Upper lobe of right lung (tissue), 1 donor: ENCODE data around the gene CCNF. TPM values are rescaled to one million over a fixed set of nuclear protein-coding genes. Genes with fewer than 3 reads are reported as not detected.
A peak's percentile ranks its signal among the peaks of the same experiment; 100 is the strongest.
"Not testable (repeated sequence)": the region's sequence is repeated elsewhere in the genome, so short reads cannot be mapped to it uniquely, and the experiment has no call there.

Experiments used
- ATAC-seq: fragments of 200-7000 bp; cut with Tn5 transposase; one replicate; pipeline ENCODE4 v1.9.1; 2020; ENCODE audit warnings: mild to moderate bottlenecking, moderate library complexity
- DNase-seq: peaks from one replicate; pipeline ENCODE4 v3.0.0-alpha.2; 2020
- H3K27ac ChIP-seq: fragments of 200-600 bp; one replicate; pipeline ENCODE4 v1.8.0; 2022
- H3K27me3 ChIP-seq: fragments of 200-600 bp; one replicate; pipeline ENCODE4 v1.8.0; 2022; ENCODE audit warnings: mild to moderate bottlenecking
- H3K36me3 ChIP-seq: fragments of 200-600 bp; one replicate; pipeline ENCODE4 v1.8.0; 2022
- H3K4me1 ChIP-seq: fragments of 200-600 bp; one replicate; pipeline ENCODE4 v1.8.0; 2022
- H3K4me3 ChIP-seq: fragments of 200-600 bp; one replicate; pipeline ENCODE4 v1.8.0; 2022; ENCODE audit warnings: mild to moderate bottlenecking
- H3K9me3 ChIP-seq: fragments of 200-600 bp; one replicate; pipeline ENCODE4 v1.8.0; 2022
- intact Hi-C: fragments of 100-400 bp; cut with DNase I; formaldehyde crosslinking; loops from one replicate; pipeline ENCODE4 v1.11.0; 2022
- total RNA-seq: library from RNA; stranded (reverse); fragmentation: NEBNext Ultra II Directional; extraction: Animal tissue kit (Norgen Biotek cat#: 25700); gene quantifications from one replicate; pipeline ENCODE4 v1.2.1, GENCODE V29; 2021
- TF ChIP-seq, protein P1 (sequence below): fragments of 200-600 bp; IDR thresholded peaks from one replicate; pipeline ENCODE4 v1.8.0; 2022; ENCODE audit warnings: antibody characterized with exemption
- donor health status: DM: no; HTN: yes; CAD: no; lungs with severe emphysema.

The CCNF gene
- total RNA-seq, 1 donor from 2014 or later, result 3.6 TPM

GRCh38 chr16:2437032-2437790 is 8.0 kb downstream of the CCNF start:
- Histone ChIP-seq H3K4me3 (no peak overlapping the region), H3K36me3 (peaks cover 4% of the 10 kb centered on the region), H3K4me1 (no peaks in the 10 kb centered on the region), H3K27me3 (no peaks in the 10 kb centered on the region), H3K27ac (no peak overlapping the region), H3K9me3 (no peaks in the 10 kb centered on the region)
- ATAC-seq, result no peak
- TF ChIP-seq, protein P1, sequence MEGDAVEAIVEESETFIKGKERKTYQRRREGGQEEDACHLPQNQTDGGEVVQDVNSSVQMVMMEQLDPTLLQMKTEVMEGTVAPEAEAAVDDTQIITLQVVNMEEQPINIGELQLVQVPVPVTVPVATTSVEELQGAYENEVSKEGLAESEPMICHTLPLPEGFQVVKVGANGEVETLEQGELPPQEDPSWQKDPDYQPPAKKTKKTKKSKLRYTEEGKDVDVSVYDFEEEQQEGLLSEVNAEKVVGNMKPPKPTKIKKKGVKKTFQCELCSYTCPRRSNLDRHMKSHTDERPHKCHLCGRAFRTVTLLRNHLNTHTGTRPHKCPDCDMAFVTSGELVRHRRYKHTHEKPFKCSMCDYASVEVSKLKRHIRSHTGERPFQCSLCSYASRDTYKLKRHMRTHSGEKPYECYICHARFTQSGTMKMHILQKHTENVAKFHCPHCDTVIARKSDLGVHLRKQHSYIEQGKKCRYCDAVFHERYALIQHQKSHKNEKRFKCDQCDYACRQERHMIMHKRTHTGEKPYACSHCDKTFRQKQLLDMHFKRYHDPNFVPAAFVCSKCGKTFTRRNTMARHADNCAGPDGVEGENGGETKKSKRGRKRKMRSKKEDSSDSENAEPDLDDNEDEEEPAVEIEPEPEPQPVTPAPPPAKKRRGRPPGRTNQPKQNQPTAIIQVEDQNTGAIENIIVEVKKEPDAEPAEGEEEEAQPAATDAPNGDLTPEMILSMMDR, result no peak
- peak; percentile 29 for DNase-seq
- intact Hi-C loops, result no loop called here

GRCh38 chr16:2438121-2438520 is 8.9 kb downstream of the CCNF start:
- DNase-seq (no peak), ATAC-seq (no peak)
- Histone ChIP-seq H3K27me3 (no peaks in the 10 kb centered on the region), H3K4me3 (no peak overlapping the region), H3K36me3 (peaks cover 4% of the 10 kb centered on the region), H3K4me1 (no peaks in the 10 kb centered on the region), H3K9me3 (no peaks in the 10 kb centered on the region), H3K27ac (no peak overlapping the region)
- TF ChIP-seq, protein P1, result no peak
- intact Hi-C loops, result no loop called here

DNA sequence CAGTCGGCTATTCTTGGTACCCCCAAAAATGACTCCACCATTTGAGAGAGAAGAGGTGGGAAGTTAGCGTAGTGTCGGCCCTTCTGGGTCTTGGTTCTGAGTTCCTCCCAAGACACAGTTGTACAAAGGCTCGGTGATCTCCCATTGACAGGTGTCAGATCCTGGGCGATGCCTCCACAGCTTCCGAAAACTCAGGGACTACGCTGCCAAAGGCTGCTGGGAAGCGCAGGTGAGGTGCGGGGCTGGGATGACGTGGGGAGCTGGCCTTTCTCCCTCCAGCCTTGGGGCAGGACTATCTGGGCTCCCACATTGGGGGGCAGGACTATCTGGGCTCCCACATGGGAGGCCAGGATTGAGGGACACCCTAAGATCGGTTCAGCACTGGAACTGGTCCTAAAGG is 10.4 kb downstream of the CCNF start:
- H3K27ac ChIP-seq, result no peak overlapping the region
- H3K4me1 ChIP-seq, result no peaks in the 10 kb centered on the region
- H3K27me3 ChIP-seq, result no peaks in the 10 kb centered on the region
- ATAC-seq (peak; percentile 38), DNase-seq (no peak)
- H3K9me3 ChIP-seq, result no peaks in the 10 kb centered on the region
- intact Hi-C loops, result no loop called here
- H3K4me3 ChIP-seq, result no peak overlapping the region
- TF ChIP-seq, protein P1, result no peak
- peaks cover 4% of the 10 kb centered on the region for H3K36me3 ChIP-seq

DNA sequence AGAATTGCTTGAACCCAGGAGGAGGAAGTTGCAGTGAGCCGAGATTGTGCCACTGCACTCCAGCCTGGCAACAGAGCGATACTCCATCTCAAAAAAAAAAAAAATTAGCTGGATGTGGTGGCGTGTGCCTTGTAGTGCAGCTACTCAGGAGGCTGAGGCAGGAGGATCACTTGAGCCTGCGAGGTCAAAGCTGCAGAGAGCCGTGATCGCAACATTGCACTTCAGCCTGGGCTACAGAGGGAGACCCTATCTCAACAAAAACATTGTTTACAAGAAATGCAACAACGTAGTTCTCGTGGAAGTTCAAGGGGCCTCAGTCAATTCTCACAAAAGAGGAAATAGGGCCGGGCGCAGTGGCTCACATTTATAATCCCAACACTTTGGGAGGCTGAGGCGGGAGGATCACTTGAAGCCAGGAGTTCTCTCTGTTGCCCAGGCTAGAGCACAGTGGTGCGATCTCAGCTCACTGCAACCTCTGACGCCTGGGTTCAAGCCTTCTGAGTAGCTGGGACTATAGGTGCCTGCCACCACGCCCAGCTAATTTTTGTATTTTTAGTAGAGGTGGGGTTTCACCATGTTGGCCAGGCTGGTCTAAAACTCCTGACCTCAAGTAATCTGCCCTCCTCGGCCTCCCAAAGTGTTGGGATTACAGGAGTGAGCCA is 12.0 kb downstream of the CCNF start:
- intact Hi-C loops, H3K27me3 ChIP-seq, ATAC-seq, DNase-seq, H3K27ac ChIP-seq, H3K9me3 ChIP-seq, H3K4me1 ChIP-seq, H3K36me3 ChIP-seq, H3K4me3 ChIP-seq: not testable (repeated sequence)

DNA sequence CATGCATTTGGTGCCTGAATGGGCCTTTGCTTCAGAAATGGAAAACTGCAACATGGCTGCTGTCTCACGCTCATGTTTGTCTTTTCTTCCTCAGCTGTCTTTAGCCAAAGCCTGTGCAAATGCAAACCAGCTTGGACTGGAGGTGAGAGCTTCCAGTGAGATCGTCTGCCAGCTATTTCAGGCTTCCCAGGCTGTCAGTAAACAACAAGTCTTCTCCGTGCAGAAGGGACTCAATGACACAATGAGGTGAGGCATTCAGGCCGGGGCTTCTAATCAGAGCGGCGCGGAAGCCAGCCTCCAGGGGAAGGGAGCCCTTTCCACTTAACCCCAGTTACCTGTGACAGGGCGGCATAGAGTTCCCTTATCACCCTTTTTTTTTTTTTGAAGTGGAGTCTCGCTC is 14.3 kb downstream of the CCNF start:
- TF ChIP-seq, protein P1, result no peak
- Histone ChIP-seq H3K9me3 (no peaks in the 10 kb centered on the region), H3K27me3 (no peaks in the 10 kb centered on the region), H3K4me1 (no peaks in the 10 kb centered on the region), H3K27ac (no peak overlapping the region), H3K36me3 (peaks cover 8% of the 10 kb centered on the region), H3K4me3 (no peak overlapping the region)
- DNase-seq (no peak), ATAC-seq (no peak)
- intact Hi-C loops, result no loop called here

- H3K36me3 ChIP-seq, result peaks cover 15% of the 10 kb centered on the region
- TF ChIP-seq, protein P1, result no peak
- intact Hi-C loops, result no loop called here
Measured at GRCh38 chr16:2447920-2448583, 18.8 kb downstream of the CCNF start.

More at GRCh38 chr16:2447920-2448583, 18.8 kb downstream of the CCNF start:
- H3K27me3 ChIP-seq, result no peaks in the 10 kb centered on the region
- no peak for DNase-seq
- no peak for ATAC-seq
- no peaks in the 10 kb centered on the region for H3K9me3 ChIP-seq
- no peak overlapping the region for H3K27ac ChIP-seq
- H3K4me3 ChIP-seq, result no peak overlapping the region
- H3K4me1 ChIP-seq, result no peaks in the 10 kb centered on the region
